ENCODE measurements around the gene RNF113B.
A peak's percentile ranks its signal among the peaks of the same experiment; 100 is the strongest.

Gene RNF113B

DNA sequence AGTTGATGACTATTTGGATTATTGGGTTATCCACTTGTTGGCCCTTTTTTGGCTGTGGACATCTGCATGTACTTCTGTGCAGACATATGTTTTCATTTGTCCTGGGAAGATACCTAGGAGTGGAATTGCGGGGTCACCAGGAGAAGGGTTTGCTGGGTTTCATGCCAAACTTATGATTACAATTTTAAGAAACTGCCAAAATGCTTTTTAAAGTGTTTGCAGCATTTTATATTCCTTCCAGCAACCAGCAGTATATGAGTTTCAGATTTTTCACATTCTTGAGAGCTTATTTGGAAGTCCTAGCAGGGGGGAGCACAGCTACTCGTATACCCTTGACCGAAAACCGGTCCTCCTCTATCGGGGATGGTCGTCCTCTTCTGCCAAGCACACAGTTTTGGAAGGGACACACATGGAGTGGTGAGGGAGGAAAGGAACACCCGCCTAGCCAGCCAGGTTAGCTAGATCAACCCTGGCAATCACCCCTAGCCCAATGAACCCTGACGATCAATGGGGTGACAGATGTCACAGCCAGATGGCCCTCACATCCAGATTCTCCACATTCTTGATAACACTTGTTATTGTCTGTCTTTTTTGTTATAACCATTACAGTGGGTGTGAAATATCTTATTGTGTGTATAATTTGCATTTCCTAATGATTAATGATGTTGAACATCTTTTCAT lies 26.7 kb upstream of the RNF113B start:
- peak; percentile 89 for DNase-seq (ENCODE audit: low read depth)

DNA sequence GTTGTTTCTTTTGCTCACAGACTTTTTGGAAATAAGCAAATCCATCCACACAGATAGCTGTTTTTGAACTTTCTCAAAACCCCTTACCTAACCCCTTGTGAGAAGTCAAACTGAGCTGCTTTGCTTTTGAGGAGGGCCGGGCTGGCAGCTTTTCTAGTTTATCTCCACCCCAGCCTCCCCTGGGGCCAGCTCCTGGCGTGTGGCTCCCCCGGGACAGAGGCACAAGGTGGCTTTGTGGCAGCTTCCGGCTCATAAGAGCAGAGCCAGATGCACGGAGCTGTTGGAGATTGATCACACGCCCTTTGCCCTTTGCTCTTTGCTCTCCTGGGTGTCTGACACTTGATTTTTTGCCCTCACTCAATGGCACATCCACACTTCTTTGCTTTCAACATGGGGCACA lies 24.9 kb upstream of the RNF113B start:
- DNase-seq (ENCODE audit: low read depth) = no peak

DNA sequence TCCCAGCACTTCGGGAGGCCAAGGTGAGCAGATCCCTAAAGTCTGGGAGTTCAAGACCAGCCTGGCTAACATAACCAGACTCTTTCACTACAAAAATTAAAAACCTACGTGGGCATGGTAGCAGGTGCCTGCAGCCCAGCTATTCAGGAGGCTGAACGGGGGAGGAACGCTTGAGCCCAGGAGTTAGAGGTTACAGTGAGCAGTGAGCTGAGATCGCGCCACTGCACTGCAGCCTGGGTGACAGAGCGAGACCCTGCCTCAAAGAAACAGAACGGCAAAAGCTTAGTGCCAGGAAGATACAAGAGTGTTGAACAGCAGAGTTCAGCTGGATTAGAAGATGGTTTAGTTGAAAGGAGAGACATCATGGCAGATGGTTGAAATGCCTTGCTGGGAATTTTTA lies 24.1 kb upstream of the RNF113B start:
- no peak for DNase-seq (ENCODE audit: low read depth)

DNA sequence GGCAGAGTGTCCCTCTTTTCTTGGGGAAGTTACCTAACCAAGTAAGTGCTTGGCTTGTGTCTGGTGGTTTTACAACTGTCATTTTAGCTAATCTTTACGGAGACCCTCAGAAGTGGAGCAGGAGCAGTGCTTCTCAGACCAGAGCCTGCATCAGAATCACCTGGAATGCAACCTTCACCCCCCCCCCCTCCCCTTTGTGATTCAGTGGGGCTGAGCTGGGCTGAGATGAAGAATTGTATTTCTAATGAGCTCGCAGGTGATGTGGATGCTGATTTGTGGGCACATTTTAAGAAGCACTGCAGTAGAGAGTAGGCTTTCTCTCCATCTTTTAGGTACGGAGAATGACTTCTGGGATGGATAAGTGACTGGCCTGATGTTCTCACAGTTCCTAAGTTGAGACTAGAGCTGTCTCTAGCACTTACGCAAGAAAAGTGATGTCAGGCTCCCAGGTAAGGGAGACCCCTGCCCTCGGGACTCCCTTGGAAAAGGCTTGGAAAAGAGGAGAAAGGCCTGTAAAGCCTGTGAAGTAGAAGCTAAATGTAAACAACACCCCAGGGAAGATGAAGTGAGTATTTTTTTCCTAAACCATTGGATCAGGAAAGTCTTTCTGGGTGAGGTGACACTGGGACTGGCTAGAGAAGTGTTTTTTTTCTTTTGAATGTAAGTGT lies 23.3 kb upstream of the RNF113B start:
- DNase-seq (ENCODE audit: low read depth) = no peak

DNA sequence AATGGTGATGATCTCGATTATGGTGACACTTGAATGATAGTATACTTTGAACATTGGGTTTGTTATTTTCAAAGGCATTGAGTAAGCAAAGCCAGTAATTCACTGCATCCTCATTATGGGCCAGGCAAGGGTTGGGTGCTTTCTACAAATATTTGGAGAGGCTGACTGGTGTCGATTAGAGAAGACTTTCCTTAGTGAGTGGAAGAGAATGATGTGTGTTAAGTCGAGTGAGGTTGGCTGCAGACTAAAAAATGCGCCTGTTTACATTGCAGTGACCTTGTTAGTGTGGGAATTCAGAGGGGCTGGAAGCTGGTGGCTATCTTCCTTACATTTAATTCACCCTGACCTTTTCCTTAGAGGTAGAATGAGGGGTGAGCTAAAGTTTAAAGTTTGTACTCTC lies 22.4 kb upstream of the RNF113B start:
- DNase-seq (ENCODE audit: low read depth) = peak; percentile 41

DNA sequence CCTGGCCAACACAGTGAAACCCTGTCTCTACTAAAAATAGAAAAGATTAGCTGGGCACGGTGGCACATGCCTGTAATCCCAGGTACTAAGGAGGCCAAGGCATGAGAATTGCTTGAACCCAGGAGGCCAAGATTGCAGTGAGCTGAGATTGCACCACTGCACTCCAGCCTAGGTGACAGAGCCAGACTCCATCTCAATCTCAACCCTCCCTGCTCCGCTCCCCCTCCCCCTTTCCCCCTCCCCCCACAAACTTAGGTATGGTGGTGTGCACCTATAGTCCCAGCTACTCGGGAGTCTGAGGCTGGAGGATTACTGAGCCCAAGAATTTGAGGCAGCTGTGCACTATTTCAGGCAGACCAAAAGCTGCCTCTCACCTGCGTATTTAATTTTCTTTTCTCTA lies 21.6 kb upstream of the RNF113B start:
- DNase-seq (ENCODE audit: low read depth) = no peak

DNA sequence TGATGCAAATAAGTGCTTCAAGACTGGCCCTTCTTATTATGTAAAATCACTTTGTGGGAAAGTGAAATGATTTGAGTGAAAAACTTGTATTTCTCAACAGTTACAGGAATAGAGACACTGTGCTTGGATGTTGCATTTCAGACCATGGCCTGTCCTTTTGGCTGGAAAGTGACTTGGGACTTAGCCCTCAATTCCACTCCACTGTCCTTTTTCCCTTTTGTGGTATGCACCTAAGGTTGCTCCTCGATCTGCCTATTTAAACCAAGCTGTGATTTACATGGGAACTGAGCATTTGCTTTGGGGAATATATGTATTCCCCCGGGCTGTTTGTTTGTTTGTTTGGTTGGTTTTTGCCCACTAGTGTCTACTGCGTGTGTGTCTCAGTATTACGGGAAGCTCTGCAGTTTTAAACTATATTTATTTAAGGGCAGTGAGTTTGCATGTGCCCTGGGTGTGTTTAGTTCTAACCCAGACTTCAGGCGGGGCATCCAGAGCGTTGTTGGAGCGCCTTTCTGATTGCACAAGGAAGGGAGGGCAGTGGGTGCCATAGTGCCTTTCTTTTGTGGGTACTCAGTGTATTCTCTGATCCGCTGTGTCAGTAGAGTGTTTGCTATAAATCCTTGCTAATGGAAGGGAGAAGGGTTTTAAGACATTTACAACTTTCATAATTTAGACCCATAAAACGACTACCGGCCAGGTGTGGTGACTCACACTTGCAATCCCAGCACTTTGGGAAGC lies 18.2 kb upstream of the RNF113B start:
- DNase-seq (ENCODE audit: low read depth) = no peak

DNA sequence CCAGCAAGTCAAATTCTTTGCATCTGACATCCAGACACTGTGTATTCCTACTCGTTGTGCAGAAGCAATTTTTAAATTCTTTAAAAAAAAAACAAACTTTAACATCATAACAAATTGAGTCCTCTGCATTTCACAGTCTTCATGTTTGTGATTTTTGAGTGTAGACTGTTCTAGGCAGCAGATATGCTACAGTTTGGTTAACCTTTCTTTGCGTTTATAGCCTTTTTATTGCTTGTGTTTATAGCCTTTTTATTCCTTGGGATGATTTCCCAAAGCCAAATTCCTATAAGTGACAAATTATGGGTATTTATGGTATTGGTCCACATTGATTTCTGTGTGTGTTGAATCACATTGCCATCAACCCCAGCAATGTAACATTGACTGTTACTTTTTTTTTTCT lies 14.9 kb upstream of the RNF113B start:
- no peak for DNase-seq (ENCODE audit: low read depth)

DNA sequence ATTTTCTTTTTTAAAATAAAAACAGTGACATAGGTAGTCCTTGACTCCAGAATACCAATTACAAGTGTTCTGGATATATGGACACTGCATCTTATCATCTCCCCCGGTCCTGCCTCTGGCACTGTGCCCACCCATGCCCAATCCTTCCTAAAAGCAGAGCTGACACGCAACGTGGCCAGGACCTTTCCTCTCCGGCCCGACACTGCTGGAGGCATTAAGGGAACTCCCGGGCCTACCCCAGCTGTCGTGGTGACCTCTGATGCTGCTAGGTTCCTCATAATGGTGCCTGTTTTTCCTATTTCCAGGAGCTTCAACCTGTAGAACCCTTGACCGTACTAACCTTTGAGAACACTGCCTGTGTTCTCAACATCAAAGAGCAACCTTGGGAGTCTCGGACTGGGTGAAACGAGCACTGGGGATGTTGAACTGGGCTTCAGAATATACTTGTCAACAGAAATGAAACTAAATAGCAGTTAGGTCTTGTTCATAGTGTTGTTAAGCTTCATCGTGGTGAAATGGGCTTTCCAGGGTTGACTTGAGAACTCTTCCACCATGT lies 13.9 kb upstream of the RNF113B start:
- DNase-seq (ENCODE audit: low read depth) = no peak

DNA sequence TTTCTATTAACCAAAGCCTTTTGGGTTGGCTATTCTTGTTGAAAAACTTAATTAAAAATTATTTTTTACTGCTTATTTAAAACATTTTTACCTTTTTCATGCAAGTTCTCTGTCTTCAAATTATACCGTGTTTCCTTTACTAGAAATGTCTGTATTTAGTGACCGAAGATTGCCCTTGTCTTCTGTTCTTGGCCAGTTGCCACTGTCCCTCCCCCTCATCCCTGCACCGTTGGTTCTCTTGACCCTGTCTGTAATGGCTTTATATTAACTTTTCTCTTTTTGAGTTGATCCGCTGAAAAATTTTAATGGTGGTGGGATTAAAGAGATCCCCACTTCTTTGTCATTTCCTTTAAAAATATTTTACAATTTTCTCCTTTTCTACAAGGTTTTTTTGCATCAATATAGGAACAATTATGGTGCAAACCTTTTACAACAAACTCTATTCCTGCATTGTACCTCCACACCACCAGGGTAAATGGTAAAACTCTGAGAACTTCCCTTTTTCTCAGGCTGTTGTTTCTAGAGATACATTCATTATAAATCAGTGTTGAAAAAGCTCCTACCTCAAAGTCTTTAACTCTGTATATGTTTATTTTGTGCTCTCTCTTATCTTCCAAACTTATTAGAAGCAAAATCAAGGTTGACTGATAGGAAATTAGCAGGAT lies 12.9 kb upstream of the RNF113B start:
- DNase-seq (ENCODE audit: low read depth) = no peak

DNA sequence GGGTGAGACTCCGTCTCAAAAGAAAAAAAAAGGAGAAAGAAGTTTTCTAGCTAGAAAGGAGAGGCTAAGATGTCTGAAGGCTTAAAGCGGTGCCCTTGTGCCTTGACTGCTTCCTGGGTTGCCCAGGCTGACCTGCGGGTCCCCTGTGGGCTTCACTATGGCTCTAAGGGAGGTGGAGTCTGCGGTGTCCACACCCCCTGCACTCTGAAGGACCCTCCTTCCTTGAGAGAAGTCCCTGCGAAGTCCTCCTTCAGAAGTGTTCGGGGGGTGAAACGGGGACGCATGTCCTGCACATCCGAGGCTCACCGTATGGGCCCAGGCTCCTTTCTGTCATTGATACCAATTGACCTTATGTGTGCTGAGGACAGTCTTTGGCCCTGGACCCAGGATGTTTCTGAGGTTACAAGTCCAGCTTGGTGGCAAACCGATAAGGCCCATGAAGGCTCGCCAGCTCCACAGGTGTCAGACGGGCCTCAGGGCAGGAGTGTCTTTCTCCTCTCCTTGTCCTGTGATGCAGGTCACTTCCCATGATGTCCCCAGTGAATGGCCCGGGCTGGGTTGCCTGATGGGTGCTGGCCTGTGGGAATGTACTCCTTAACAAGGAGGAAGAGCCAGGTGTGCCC lies 11.6 kb upstream of the RNF113B start:
- DNase-seq (ENCODE audit: low read depth) = no peak

DNA sequence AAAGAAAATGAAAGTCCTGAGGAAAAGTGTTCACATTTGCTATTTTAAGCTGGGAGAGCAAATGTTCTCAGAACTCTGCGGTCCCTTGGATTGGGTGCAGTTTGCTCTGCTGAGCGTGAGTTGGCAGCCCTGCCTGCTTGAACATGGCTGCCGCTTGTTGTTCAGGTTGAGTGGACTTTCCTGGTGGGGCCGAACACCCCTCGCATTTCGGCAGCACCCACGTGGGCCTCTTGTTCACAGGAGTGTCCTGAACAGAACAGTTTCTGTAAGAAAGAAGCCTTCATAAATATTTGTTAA lies 10.8 kb upstream of the RNF113B start:
- DNase-seq (ENCODE audit: low read depth) = no peak

DNA sequence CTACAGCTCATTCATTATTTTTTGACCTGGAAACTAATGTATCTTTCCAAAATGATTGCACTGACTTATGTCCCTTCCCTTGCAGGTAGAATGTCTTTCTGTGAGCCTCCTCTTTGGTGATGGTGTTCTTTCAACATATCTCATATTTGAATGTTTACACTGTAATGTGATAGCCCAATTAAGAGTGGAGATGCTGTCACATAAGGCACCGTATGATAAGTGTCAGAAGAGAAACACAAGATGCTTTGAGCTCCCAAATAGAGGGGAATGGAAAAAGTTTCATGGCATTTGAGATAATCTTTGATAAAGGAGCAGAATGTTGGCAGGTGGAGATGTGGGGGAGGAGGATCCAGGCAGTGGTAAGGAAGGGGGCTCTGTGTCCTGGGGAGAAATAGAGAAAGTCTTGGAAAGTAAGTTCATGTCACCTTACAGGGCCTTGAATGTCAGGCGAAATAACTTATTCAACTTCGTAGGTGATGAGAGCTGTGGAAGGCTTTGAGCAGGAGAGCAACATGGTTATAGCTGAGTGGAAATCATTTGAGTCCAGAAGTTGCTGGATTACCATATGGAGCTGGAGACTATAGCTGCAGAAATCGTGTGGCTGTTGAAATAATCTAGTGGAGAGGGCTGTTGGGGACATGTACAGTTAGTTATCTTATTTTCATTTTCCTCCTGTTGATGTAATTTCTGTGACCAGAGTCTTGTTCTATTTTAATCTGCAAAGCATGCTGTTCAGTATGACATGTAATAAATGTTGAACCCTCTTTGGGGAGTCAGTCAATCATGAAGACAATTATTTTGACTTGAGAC lies 10.3 kb upstream of the RNF113B start:
- DNase-seq (ENCODE audit: low read depth) = no peak

DNA sequence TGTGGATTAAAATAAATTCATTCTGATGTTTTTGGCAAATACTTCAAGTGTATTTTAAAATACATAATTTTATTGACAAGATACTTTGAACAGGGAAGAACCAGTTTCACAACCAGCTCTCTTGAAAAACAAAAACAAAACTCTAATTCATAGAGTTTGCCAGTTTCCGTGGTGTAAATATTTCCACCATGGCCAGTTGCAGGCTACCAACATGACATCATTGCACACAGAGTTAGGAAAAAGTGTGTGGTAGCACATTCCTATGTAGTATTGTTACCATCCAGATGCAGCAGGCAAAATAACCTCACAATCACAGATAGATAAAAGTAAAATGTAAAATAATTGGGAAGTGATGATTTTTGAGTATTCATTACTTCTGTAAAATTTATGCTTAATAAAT lies 7.7 kb upstream of the RNF113B start:
- DNase-seq (ENCODE audit: low read depth) = peak; percentile 58

DNA sequence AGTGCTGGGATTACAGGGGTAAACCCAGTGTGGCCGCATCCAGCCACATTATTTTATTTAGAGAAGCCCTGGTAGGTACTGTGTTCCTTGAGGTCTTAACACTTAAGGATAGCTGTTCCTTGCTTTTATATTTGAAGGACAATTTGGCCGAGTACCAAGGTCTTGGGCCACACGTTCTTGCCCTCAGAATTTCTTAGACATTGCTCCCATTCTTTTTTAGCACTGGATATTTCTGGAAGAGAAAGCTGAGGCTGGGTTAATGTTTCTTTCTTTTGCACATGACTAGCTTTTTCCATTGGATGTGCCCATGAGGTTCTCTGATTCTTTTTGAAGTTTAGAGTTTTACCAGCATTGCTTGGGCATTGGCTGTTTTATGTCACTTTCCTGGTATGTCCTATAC lies 5.5 kb upstream of the RNF113B start:
- peak; percentile 27 for DNase-seq (ENCODE audit: low read depth)

DNA sequence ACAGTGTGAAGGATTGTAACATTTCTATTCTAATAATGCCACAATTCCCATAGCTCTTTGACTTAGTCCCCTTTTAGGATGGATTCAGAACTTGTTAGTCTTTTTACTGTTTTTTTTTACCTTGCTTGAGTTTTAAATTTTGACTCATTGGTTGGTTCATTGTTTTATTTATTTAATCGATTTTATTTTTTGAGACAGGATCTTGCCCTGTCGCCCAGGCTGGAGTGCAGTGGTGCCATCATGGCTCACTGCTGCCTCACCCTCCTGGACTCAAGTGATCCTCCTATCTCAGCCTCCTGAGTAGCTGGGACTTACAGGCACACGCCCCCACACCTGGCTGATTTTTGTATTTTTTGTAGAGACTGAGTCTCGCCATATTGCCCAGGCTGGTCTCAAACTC lies 5.1 kb upstream of the RNF113B start:
- no peak for DNase-seq (ENCODE audit: low read depth)

DNA sequence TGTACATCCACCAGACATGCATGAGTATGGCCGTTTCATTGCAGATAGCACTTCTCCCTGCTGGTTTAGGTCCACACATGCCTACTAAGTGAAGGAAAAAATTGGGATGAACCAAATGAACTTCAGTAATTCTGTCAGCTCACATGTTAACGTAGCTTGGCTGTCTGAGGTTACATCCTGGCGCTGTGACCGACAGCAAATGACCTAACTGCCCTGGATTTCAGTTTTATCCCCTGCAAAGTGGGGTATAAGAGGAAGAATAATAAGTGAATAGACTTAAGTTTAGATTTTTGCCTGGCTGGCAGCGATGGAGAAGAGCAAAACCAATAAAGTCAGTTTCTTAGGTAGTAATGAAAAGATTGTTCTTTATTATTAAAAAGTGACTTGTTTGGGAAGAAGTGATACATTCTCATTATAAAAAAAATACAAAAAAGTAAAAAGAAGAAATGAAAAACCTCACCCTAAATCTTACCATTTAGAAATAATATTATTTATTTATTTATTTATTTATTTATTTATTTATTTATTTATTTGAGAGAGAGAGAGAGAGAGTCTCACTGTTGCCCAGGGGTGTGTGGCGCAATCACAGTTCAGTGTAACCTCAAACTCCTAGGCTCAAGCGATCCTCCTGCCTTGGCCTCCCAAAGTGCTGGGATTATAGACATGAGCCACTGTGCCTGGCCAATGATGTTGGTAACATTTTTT lies 4.2 kb upstream of the RNF113B start:
- no peak for DNase-seq (ENCODE audit: low read depth)

DNA sequence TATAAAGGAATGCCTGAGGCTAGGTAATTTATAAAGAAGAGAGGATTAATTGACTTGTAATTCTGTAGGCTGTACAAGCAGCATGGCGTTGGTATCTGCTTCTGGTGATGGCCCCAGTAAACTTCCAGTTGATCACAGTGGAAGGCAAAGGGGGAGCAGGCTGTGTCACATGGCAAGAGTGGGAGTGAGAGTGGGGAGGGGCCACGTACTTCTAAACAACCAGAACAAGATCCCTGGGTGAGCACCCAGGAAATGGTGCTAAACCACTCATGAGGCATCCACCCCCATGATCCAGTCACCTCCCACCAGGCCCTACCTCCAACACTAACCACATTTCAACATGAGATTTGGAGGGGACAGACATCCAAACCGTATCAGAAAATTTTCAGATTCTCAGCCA lies 3.0 kb upstream of the RNF113B start:
- DNase-seq (ENCODE audit: low read depth) = no peak

DNA sequence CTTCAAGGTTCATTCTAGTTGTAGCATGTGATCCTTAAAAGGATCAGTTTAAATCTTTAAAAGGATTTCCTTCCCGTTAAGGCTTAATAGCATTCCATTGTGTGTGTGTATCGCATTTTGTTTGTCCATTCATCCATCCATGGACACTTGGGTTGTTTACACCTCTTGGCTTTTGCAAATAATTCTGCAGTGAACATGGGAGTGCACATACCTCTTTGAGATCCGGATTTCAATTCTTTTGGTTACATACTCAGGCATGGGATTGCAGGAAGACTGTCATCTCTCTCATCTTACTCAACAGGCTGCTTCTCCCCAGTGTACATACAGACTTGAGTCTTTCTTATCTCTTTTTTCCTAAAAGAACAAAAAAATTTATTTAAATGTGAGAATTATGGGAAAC lies 1.2 kb downstream of the RNF113B start:
- no peak for DNase-seq (ENCODE audit: low read depth)

DNA sequence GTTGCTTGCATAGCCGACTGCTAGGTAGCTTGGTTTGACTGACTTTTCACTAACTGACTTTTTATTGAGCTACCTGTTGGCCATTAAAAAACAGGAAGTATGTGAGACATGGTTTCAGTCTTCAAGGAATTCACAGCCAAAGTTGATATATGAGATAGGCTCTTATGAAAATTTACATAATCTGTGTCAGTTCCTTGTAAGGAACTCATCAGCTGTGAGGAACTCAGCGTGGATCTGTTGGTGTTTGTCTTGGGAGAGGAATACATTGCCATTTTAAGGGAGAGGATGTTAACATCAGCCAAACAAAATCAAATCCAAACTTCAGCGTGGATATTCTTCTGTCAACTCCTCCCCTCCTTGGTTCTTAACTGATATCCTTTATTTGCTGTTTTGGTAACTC lies 2.0 kb downstream of the RNF113B start:
- DNase-seq (ENCODE audit: low read depth) = peak; percentile 61

DNA sequence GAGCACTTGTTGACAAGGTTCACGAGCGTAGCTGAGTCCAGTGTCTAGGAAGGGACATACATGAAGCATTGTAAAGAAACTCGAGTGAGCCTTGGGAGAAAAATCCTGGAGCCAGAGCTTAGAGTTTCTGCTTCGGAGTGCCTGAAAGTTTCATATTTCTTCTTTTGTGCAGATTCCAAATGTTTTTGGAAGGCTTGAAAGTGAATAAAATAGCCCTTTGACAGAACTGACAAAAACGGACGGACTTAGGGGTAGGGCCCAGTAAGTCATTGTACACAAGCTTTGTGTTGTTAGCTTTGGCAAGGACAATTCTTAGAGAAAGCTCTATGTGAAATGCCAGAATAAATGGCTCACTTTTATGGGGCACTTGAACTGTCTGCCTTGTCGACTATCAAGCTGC lies 2.8 kb downstream of the RNF113B start:
- no peak for DNase-seq (ENCODE audit: low read depth)

Measured in EH (cell line).